ENCODE data around the gene NID2. TPM values are rescaled to one million over a fixed set of nuclear protein-coding genes. Genes with fewer than 3 reads are reported as not detected.

The NID2 gene
- total and polyA plus RNA-seq, 10 of the 15 experiments (the other 5 are each of a cell fraction or from before 2014, with no cell fraction given), result 0.04 to 0.49 (median 0.23) TPM; not detected in 3

DNA sequence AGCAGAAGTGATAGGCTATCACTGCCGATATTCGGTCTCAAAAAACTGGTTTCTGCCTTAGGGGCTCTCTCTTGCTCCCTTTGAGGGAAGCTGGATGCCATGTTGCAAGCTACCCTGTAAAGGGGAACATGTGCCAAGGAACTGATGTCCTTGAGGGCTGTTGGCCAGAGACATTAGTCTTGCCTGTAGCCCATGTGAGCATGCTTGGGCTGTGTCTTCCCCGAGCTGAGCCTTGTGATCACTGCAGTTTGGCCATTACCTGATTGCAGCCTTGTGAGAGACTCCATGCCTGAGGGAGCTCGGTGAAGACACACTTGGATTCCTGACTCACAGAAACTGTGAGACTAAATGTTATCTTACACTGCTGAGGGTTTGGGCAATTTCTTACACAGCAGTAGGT, 60.7 kb downstream of the NID2 start:
- FAIRE-seq, result no peak
- H3K9me3 ChIP-seq (replicated peaks; ENCODE audit: control insufficient read depth, insufficient read depth, low read length), result no peaks in the 10 kb centered on the region
- no peak overlapping the region for H3K9ac ChIP-seq (ENCODE audit: control insufficient read depth, insufficient read depth, low read length)
- POLR2A ChIA-PET, result no interaction called here
- no peak for DNase-seq (ENCODE audit: low read depth, low spot score)
- in situ Hi-C loops (cut with MboI) (no loop called here), intact Hi-C loops (cut with micrococcal nuclease; ENCODE audit: unreplicated experiment) (no loop called here)
- WGBS (ENCODE audit: insufficient coverage, insufficient replicate concordance, low lambda C conversion rate, missing lambda C conversion rate), result 86% methylated on average over 4 of the region's 4 CpGs
- no peak overlapping the region for H3K27ac ChIP-seq (ENCODE audit: control insufficient read depth, insufficient read depth)
- H3K36me3 ChIP-seq (ENCODE audit: control insufficient read depth in 2 of 2, insufficient read depth in 2 of 2, low read length in 1 of 2), result peaks cover 18 to 47% of the 10 kb centered on the region in 2 experiments
- no peaks in the 10 kb centered on the region for H3K79me2 ChIP-seq (ENCODE audit: control insufficient read depth, insufficient read depth, low read length)
- H2AFZ ChIP-seq (ENCODE audit: control insufficient read depth, low read depth, low read length), result no peak overlapping the region
- ATAC-seq, result no peak
- H4K20me1 ChIP-seq (ENCODE audit: control insufficient read depth, insufficient read depth), result no peaks in the 10 kb centered on the region
- RAD21 ChIA-PET (ENCODE audit: unreplicated experiment), result no interaction called here
- no peak overlapping the region for H3K4me3 ChIP-seq
- CTCF ChIA-PET, result interaction anchor here (1.0 to 4.3 kb wide), 2 partner anchors 12 kb away, joined by 3 to 24 read pairs; no protein-coding TSS in a partner anchor
- H3K27me3 ChIP-seq (replicated peaks in 1 of 2; ENCODE audit: control insufficient read depth in 2 of 2, insufficient read depth in 2 of 2, low read length in 1 of 2), result no peaks in the 10 kb centered on the region
- H3K4me2 ChIP-seq (ENCODE audit: control insufficient read depth, insufficient read depth), result no peak overlapping the region
- SMC1A ChIA-PET (ENCODE audit: uncharacterized antibody, unreplicated experiment), result interaction anchor here (6.1 kb wide), 1 partner anchor 13 kb away, joined by 33 read pairs; no protein-coding TSS in a partner anchor
- no TSS peak for BruUV-seq (replicated peaks)
- TF ChIP-seq, protein P1, sequence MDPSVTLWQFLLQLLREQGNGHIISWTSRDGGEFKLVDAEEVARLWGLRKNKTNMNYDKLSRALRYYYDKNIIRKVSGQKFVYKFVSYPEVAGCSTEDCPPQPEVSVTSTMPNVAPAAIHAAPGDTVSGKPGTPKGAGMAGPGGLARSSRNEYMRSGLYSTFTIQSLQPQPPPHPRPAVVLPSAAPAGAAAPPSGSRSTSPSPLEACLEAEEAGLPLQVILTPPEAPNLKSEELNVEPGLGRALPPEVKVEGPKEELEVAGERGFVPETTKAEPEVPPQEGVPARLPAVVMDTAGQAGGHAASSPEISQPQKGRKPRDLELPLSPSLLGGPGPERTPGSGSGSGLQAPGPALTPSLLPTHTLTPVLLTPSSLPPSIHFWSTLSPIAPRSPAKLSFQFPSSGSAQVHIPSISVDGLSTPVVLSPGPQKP (IDR thresholded peaks at IDR 0.05; ENCODE audit: low read depth, low read length), result no peak
- peak; percentile 19; the same call in 1 of the 2 replicates for TF ChIP-seq POLR2A (IDR thresholded peaks at IDR 0.05; ENCODE audit: low read depth, low read length)
- H3K4me1 ChIP-seq (ENCODE audit: control insufficient read depth, insufficient read depth, low read length), result no peaks in the 10 kb centered on the region

GRCh38 chr14:52007637-52008036, 61.2 kb downstream of the NID2 start:
- in situ Hi-C loops (cut with MboI) (no loop called here), intact Hi-C loops (cut with micrococcal nuclease; ENCODE audit: unreplicated experiment) (no loop called here)
- DNase-seq (ENCODE audit: low read depth, low spot score) (no peak), FAIRE-seq (peak; percentile 13), ATAC-seq (no peak)
- CTCF ChIA-PET, result interaction anchor here (1.0 to 4.3 kb wide), 3 partner anchors 12 to 64 kb away, joined by 3 to 24 read pairs (median 5); no protein-coding TSS in a partner anchor
- RAD21 ChIA-PET (ENCODE audit: unreplicated experiment), result no interaction called here
- Histone ChIP-seq H3K4me1 (ENCODE audit: control insufficient read depth, insufficient read depth, low read length) (no peaks in the 10 kb centered on the region), H3K9ac (ENCODE audit: control insufficient read depth, insufficient read depth, low read length) (no peak overlapping the region), H3K27me3 (replicated peaks in 1 of 2; ENCODE audit: control insufficient read depth in 2 of 2, insufficient read depth in 2 of 2, low read length in 1 of 2) (no peaks in the 10 kb centered on the region), H3K79me2 (ENCODE audit: control insufficient read depth, insufficient read depth, low read length) (no peaks in the 10 kb centered on the region), H3K9me3 (replicated peaks; ENCODE audit: control insufficient read depth, insufficient read depth, low read length) (no peaks in the 10 kb centered on the region), H2AFZ (ENCODE audit: control insufficient read depth, low read depth, low read length) (no peak overlapping the region), H3K27ac (ENCODE audit: control insufficient read depth, insufficient read depth) (no peak overlapping the region), H3K36me3 (ENCODE audit: control insufficient read depth in 2 of 2, insufficient read depth in 2 of 2, low read length in 1 of 2) (peaks cover 18 to 48% of the 10 kb centered on the region in 2 experiments), H3K4me2 (ENCODE audit: control insufficient read depth, insufficient read depth) (no peak overlapping the region), H4K20me1 (ENCODE audit: control insufficient read depth, insufficient read depth) (no peaks in the 10 kb centered on the region; the same call in 1 of the 2 replicates), H3K4me3 (no peak overlapping the region)
- BruUV-seq (replicated peaks), result no TSS peak
- SMC1A ChIA-PET (ENCODE audit: uncharacterized antibody, unreplicated experiment), result interaction anchor here (6.1 kb wide), 1 partner anchor 13 kb away, joined by 33 read pairs; no protein-coding TSS in a partner anchor
- TF ChIP-seq ZNF622 (IDR thresholded peaks at IDR 0.05), result no peak
- no peak for TF ChIP-seq POU2F2 (IDR thresholded peaks at IDR 0.05; ENCODE audit: borderline replicate concordance, low read depth, low read length)
- TF ChIP-seq, protein P2, sequence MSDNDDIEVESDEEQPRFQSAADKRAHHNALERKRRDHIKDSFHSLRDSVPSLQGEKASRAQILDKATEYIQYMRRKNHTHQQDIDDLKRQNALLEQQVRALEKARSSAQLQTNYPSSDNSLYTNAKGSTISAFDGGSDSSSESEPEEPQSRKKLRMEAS (IDR thresholded peaks at IDR 0.05; ENCODE audit: low read depth, low read length), result no peak
- POLR2A ChIA-PET, result no interaction called here
- 97% methylated on average over 1 of the region's 1 CpG for WGBS (ENCODE audit: insufficient coverage, insufficient replicate concordance, low lambda C conversion rate, missing lambda C conversion rate)

Data from GM12878 (cell line).